ENCODE measurements around the gene TRDN.

The TRDN gene

GRCh38 chr6:123648723-123649122, 12.0 kb upstream of the TRDN start:
- TF ChIP-seq, protein P1, sequence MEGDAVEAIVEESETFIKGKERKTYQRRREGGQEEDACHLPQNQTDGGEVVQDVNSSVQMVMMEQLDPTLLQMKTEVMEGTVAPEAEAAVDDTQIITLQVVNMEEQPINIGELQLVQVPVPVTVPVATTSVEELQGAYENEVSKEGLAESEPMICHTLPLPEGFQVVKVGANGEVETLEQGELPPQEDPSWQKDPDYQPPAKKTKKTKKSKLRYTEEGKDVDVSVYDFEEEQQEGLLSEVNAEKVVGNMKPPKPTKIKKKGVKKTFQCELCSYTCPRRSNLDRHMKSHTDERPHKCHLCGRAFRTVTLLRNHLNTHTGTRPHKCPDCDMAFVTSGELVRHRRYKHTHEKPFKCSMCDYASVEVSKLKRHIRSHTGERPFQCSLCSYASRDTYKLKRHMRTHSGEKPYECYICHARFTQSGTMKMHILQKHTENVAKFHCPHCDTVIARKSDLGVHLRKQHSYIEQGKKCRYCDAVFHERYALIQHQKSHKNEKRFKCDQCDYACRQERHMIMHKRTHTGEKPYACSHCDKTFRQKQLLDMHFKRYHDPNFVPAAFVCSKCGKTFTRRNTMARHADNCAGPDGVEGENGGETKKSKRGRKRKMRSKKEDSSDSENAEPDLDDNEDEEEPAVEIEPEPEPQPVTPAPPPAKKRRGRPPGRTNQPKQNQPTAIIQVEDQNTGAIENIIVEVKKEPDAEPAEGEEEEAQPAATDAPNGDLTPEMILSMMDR (IDR thresholded peaks at IDR 0.05; ENCODE audit: low read depth, low read length), result no peak

GRCh38 chr6:123648020-123648580, 11.3 kb upstream of the TRDN start:
- TF ChIP-seq, protein P1 (IDR thresholded peaks at IDR 0.05; ENCODE audit: low read depth, low read length), result no peak

More at GRCh38 chr6:123648723-123649122, 12.0 kb upstream of the TRDN start:
- DNase-seq (ENCODE audit: low read depth in 2 of 2), result no peak
- H3K4me3 ChIP-seq (replicated peaks in 1 of 2; ENCODE audit: low read depth in 2 of 2, low read length in 2 of 2), result no peak overlapping the region

DNA sequence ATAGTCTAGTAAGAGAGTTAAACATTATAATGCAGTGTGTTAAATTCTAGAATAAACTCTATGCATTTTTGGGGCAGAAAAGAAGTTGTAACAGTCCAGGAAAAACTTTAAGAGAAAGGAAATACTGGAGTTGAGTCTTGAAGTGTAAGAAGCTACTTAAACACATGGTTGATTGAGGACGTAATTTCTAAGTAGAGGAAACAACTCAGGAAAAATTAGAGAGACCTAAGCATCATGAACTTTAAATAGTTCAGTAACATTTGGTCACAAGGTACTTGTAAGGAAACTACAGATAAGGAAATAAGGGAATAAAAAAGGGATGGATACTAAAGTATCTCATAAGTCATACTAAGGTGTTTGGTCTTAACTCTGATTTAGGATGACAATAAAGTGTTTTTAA, 4.7 kb upstream of the TRDN start:
- TF ChIP-seq, protein P1 (IDR thresholded peaks at IDR 0.05; ENCODE audit: low read depth, low read length), result no peak
- no peak for DNase-seq (ENCODE audit: low read depth in 2 of 2)
- no peak overlapping the region for H3K4me3 ChIP-seq (replicated peaks in 1 of 2; ENCODE audit: low read depth in 2 of 2, low read length in 2 of 2)

More at GRCh38 chr6:123648020-123648580, 11.3 kb upstream of the TRDN start:
- DNase-seq (ENCODE audit: low read depth in 2 of 2), result no peak
- no peak overlapping the region for H3K4me3 ChIP-seq (replicated peaks in 1 of 2; ENCODE audit: low read depth in 2 of 2, low read length in 2 of 2)

DNA sequence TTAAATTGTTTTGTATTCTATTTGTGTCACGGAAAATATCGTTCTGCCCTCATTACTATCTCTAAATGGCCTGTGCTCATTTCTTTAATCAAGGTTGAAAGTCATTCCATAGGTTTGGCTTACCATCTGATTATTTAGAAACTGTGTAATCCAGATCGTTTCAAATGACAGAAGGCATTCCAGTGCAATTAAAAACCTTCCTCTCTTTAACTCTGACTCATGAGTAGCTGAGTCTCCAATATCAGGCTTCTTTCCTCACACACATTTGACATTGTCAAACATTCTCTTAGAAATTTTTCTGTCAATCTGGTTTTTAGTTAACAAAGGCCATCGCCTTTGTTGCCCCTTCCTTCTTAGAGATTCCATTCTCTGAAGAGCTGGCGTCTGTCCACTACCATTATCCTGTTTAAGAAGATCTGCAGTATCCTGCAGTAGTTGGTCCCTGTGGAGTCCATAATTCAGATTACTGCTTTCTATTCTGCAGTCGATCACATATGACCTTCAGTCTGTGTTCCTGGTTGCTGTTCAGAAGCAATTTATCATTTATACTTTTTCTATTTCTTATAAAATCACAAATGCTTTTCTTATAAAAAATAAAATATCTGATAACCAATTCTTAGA, 3.9 kb upstream of the TRDN start:
- TF ChIP-seq, protein P1 (IDR thresholded peaks at IDR 0.05; ENCODE audit: low read depth, low read length), result no peak
- no peak overlapping the region for H3K4me3 ChIP-seq (replicated peaks in 1 of 2; ENCODE audit: low read depth in 2 of 2, low read length in 2 of 2)
- no peak for DNase-seq (ENCODE audit: low read depth in 2 of 2)

- H3K4me3 ChIP-seq (replicated peaks in 1 of 2; ENCODE audit: low read depth in 2 of 2, low read length in 2 of 2), result no peak overlapping the region
- TF ChIP-seq, protein P1 (IDR thresholded peaks at IDR 0.05; ENCODE audit: low read depth, low read length), result no peak
- peak in 1 of 2 donors; percentile 8 for DNase-seq (ENCODE audit: low read depth in 2 of 2)
Observed at GRCh38 chr6:123638865-123639264, 2.1 kb upstream of the TRDN start.

- DNase-seq (ENCODE audit: low read depth in 2 of 2), result no peak
- TF ChIP-seq, protein P1 (IDR thresholded peaks at IDR 0.05; ENCODE audit: low read depth, low read length), result no peak
- H3K4me3 ChIP-seq (replicated peaks in 1 of 2; ENCODE audit: low read depth in 2 of 2, low read length in 2 of 2), result no peak overlapping the region
Observed at GRCh38 chr6:123636282-123636681, 468 bp downstream of the TRDN start.

All from cardiac fibroblast (primary cell).